ENCODE measurements around the gene CTSD.

Gene CTSD

GRCh38 chr11:1755692-1756561 lies 7.8 kb downstream of the CTSD start:
- DNase-seq (ENCODE audit: low spot score) = no peak

- DNase-seq (ENCODE audit: low spot score) = no peak
Measured at GRCh38 chr11:1755344-1755691, 8.4 kb downstream of the CTSD start.

DNA sequence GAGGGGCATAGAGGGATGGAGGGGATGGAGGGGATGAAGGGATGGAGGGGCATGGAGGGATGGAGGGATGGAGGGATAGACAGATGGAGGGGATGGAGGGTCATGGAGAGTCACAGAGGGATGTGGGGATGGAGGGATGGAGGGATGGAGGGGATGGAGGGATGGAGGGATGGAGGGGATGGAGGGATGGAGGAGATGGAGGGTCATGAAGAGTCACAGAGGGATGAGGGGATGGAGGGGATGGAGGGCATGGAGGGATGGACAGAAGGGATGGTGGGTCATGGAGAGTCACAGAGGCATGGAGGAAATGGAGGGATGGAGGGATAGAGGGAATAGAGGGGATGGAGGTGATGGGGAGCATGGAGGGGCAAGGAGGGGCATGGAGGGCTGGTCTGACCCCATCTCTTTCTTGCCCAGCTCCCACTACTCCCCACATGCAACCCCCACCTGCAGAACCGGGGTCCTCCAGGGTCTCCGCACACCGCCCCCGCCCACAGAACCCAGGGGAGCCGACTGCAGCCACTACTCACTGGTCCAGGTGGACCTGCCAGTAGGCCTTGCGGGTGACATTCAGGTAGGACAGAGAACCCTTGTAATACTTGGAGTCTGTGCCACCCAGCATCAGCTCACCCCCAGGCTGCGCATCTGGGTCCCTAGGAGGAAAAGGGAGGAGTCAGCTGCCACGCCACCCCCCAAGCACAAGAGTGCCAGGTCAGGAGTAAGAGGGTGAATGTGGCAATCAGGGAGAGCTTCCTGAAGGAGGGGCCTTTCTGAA lies 9.2 kb downstream of the CTSD start:
- DNase-seq (ENCODE audit: low spot score) = no peak

DNA sequence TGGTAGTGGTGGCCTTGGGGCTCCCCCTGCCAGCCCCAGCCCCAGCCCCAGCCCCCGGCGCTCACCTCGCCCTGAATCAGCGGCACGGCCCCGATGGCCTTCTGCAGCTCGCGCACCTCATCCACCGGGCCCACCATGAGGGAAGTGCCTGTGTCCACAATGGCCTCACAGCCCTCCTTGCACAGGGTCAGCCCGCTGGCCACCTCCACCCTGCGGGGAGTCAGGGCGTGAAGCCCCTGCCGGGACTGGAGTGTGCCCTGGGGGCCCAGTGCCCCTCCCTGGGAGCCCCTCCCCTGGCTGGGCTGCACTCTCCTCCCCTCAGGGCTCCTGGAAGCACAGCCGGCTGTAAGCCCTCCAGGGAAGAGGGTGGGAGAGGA lies 9.8 kb downstream of the CTSD start:
- no peak for DNase-seq (ENCODE audit: low spot score)

GRCh38 chr11:1753229-1753928 lies 10.3 kb downstream of the CTSD start:
- DNase-seq (ENCODE audit: low spot score) = no peak

DNA sequence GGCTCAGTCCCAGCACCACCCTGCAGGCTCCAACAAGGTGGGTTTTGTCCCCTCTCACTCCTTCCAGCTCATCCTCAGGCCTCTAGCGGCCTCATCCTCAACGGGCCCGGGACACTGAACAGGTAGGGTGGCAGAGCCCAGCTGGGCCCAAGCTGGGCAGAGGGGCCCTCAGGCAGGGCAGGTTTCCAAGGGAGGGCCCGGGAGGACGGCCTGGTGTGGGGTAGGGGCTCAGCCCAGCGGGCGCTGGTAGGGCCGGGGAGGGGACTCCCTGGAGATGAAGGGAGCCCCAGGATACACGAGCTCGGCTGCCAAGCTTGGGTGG lies 10.9 kb downstream of the CTSD start:
- DNase-seq (ENCODE audit: low spot score) = no peak

DNA sequence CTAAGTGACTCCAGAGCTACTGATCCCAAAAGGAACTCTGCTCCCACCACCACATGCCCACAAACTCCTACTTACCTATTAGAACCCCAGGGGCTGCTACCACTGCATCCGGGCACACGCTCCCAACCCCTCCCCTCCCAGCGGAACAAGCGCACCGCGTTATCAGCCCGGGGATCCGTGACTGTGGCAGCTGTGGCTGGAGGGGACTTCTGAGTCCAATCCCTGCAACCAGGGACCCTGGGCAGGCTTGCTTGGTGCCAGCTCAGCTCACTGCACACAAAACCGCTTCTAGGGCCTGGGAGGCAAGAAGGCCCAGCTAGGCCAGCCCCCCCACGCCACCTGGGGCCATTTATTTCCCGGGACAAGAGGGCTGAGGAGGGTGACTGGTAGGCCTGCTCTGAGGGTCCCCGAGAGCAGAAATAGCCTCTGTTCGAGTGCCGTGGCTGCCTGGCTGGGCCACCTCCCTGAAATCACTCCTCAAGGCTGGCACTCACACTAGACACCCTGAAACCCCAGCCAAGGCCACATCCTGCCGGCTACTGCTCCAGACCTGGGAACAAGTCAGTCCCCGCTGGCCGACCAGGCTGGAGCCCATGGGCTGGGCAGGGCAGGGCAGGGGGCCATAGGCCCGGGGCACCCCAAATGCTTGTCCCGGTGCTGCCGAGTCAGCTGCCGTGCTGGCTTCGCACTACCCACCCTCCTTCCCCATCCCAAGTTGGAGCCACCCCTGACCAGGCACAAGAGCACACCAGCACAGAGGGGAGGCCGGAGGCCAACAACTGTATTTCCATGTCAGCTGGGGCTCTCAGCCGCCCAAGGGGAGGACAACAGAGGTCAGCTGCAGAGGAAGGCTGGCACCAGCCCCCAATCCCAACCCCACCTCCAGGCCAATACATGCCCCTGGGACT lies 11.5 kb downstream of the CTSD start:
- DNase-seq (ENCODE audit: low spot score) = no peak

DNA sequence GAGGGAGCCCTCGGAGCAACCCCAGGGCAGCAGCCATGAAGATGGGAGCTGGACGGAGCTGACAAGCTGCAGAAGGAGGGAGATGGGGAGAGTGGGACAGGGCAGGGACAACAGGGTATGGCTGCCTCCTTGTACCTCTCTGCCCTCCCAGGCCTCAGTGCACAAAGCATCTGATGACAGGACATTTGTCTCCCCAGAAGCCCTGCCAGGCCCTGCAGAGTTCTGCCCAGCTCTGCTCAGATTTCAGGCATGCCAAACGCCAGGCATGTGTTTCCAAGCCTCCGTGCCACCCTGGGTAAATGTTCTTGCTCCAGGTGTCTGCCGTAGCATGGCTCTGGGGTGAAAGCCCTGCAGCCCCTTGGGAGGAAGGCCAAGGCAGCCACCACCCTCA lies 12.2 kb downstream of the CTSD start:
- DNase-seq (ENCODE audit: low spot score) = no peak

- no peak for DNase-seq (ENCODE audit: low spot score)
Measured at GRCh38 chr11:1750840-1751530, 12.7 kb downstream of the CTSD start.

- DNase-seq (ENCODE audit: low spot score) = no peak
Measured at GRCh38 chr11:1750481-1750839, 13.3 kb downstream of the CTSD start, which contains the start of gene IFITM10. IFITM10 (minus strand) TSS chr11:1750595; CDS start chr11:1750442, 153 bp downstream.

DNA sequence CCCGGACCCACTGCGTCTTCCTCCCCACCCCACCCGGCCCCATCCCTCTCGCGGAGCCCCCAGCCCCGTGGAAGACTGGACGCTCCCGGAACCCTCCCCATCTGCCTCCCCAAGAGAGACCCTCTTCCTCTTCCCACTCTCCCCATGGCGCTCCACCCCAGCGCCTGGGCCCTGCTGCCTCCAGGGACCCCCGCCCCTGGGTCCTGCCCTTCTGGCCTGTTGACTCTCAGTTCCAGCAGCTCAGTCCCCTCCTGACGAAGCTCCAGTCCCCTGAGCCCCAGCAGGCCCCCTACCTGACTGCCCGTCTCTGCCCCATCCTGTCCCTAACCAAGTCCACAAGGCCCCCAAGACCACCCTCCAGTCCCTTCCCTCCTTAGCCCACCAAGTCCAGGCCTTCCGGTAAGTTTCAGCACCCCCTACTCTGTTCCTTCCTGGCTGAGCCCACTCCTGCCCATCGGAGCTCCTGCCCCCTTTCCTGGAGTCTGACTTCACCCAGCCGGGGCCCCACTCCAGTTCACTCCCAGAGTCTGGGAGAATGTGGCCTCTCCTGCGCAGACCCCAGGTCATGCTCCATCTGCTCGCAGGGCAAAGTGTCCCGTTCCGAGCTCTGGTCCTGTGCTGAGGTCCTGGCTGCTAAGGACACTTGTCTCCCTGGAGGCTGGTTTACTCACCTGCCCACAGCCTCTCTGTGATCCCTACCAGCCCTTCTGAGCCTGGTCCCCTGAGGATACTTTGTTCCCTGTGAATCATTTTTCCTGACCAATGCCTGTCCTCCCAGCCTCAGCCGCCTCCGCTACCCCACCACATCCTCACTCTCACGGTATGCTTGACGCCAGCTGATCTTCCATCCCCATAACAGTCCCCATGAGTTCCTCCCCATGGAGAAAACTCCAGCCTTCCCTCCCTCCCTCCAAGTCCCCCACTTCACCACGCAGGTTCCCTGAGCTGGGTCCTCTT lies 14.1 kb downstream of the CTSD start:
- DNase-seq (ENCODE audit: low spot score) = no peak

GRCh38 chr11:1748636-1749394 lies 14.9 kb downstream of the CTSD start:
- DNase-seq (ENCODE audit: low spot score) = no peak

DNA sequence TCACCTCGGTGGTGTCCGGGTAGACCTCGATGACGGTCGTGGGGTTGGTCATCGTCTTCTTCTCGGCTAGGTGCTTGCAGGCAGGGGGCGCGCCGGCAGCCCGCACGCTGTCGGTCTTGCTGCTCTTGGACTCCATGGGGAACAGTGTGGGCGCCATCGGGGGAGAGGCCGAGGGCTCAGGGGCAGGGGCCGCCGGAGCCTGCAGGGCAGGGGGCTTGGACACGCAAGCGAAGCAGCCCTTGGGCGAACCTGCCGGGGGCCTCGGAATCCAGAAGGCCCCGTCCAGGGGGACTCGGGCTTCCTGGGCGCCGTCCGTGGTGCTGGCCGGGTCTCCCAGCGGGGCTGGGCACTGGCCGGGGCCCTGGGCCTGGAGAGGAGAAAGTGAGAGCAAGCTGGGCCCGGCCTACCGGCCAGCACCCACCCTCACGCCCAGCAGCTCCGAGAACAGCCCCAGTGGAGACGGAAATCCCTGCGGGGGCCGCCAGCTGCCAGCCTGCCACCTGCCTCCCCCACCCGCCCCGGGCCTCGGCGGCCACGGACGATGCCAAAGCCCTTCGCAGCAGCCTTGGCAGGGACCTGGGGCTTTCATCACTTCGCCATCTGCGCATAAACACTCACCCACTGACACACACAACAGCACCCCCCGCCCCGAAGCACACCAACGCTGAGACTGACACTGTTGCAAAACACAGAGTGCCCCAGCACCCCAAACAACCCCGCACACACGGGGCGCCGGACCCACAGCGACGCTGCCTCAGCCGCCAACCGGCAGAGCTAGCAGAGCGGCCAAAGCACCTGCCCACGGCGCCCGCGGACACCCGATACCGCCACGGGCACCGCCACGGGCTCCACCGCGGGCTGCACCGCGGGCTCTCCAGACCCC lies 15.7 kb downstream of the CTSD start:
- DNase-seq (ENCODE audit: low spot score) = no peak

DNA sequence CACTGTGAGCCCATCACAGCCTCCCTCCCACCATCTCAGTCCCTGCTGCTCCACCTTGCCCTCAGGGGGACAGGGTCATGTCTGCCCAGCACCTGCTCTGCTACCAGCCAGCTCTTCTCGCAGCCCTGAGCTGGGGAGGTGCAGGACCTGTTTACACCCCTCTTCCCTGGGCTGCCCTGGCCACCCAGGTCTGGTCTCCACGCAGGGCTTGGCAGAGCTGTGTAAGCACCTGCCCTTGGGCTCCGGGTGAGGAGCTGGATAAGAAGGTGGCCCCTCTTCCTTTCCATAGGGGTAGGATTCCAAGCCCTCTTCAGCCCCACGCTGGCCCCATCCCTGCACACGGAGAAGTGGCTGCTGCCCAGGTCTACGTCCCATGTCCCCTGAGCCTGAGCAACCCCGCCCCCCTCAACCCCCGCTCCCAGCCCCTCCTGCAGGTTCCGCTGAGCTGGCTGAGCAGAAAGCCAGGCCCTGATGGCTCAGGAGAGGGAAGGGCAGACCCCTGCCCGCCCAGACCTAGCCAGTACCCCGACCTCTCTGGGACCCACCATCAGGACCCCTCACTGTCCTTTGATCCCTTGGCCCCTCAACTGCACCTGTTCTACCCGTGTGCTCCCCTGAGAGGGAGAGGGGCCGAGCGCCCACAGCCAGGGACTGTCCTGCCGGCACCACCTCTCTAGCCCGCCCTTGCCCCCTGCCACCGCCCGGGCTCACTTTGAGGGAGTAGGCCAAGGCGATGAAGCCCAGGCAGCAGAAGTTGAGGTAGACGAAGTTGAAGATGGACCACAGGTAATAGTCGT lies 16.6 kb downstream of the CTSD start:
- DNase-seq (ENCODE audit: low spot score) = no peak

- DNase-seq (ENCODE audit: low spot score) = no peak
Measured at GRCh38 chr11:1746511-1746931, 17.2 kb downstream of the CTSD start.

DNA sequence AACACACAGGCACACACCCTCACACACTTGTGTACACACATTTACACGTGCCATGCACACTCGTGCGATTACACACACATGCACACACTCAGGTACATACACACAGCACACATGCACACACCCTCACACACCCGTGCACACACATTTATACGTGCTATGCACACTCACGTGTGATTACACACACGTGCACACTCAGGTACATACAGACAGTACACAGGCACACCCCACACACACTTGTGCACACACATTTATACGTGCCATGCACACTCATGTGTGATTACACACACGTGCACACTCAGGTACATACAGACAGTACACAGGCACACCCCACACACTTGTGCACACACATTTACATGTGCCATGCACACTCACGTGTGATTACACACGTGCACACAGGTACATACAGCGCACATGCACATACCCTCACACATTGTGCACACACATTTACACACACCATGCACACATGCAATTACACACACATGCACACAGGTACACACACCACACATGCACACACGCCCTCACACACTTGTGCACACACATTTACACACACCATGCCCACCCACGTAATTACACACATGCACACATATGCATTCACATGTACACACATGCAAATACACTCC lies 17.9 kb downstream of the CTSD start:
- no peak for DNase-seq (ENCODE audit: low spot score)
